ENCODE results near the gene RAB3A. TPM values are rescaled to one million over a fixed set of nuclear protein-coding genes. Genes with fewer than 3 reads are reported as not detected.
A peak's percentile ranks its signal among the peaks of the same experiment; 100 is the strongest.

Gene RAB3A
- total RNA-seq, 6 donors from 2014 or later, result 0.46 to 5.0 (median 3.4) TPM

DNA sequence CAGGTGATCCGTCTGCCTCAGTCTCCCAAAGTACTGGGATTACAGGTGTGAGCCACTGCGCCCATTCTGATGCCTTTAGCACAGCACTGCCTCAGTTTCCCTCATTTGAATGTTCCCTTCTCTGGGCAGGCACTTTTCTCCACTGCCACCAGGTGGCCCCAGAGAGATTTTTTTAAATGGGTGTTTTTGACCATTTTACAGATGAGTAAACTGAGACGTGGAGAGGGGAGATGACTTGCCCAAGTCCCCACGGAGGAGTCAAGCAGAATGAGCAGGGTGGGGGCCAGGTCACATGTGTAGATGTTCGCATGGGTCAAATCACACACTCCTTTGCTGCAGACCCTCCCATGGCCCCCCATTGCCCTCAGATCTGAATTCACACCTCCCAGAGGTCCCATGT is 25.6 kb upstream of the RAB3A start:
- TF ChIP-seq POLR2AphosphoS5 (IDR thresholded peaks at IDR 0.05), result no peak
- TF ChIP-seq, protein P1, sequence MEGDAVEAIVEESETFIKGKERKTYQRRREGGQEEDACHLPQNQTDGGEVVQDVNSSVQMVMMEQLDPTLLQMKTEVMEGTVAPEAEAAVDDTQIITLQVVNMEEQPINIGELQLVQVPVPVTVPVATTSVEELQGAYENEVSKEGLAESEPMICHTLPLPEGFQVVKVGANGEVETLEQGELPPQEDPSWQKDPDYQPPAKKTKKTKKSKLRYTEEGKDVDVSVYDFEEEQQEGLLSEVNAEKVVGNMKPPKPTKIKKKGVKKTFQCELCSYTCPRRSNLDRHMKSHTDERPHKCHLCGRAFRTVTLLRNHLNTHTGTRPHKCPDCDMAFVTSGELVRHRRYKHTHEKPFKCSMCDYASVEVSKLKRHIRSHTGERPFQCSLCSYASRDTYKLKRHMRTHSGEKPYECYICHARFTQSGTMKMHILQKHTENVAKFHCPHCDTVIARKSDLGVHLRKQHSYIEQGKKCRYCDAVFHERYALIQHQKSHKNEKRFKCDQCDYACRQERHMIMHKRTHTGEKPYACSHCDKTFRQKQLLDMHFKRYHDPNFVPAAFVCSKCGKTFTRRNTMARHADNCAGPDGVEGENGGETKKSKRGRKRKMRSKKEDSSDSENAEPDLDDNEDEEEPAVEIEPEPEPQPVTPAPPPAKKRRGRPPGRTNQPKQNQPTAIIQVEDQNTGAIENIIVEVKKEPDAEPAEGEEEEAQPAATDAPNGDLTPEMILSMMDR (IDR thresholded peaks at IDR 0.05), result peak in 4 of 6 experiments; percentile 23 to 40 (median 31)
- no peak for ATAC-seq (ENCODE audit: low FRiP score in 2 of 2)
- DNase-seq, result no peak
- Histone ChIP-seq H3K9me3 (peaks cover 0 to 8% (median 5%) of the 10 kb centered on the region in 4 donors), H3K27ac (no peak overlapping the region), H3K4me3 (no peak overlapping the region), H3K4me1 (peaks cover 17 to 38% (median 26%) of the 10 kb centered on the region in 4 donors), H3K36me3 (no peaks in the 10 kb centered on the region), H3K27me3 (peaks cover 3 to 26% (median 10%) of the 10 kb centered on the region in 4 donors)
- WGBS, 2 donors, result 70 to 79% methylated on average over 5 of the region's 5 CpGs

DNA sequence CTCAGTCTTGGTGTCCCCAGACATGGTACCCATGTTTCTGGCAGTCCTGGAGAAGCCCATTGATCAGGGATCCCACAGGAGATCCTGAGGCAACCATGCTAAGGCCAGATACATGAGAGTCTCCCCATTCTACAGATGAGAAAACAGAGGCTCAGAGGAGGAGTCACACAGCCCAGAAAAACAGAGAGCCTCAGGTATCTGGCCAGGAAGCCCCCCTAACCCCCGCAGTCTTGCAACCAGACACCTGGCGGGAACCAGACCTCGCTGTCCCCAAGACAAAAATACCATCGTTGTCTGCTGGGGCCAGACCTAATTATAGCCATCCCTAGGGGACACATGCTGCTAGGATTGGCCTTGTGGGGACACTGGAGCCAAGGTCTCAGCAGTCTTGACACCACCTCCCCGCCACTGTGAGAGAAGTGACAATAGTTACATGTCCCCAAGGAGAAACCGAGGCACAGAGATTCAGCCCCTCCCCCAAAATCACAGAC is 24.0 kb upstream of the RAB3A start:
- no peak for DNase-seq
- Histone ChIP-seq H3K27ac (no peak overlapping the region), H3K9me3 (peaks cover 0 to 4% (median 0%) of the 10 kb centered on the region in 4 donors), H3K4me3 (no peak overlapping the region), H3K36me3 (no peaks in the 10 kb centered on the region), H3K4me1 (peaks cover 17 to 38% (median 32%) of the 10 kb centered on the region in 4 donors), H3K27me3 (peaks cover under 1 to 24% (median 9%) of the 10 kb centered on the region in 4 donors)
- no peak for ATAC-seq (ENCODE audit: low FRiP score in 2 of 2)
- WGBS, 2 donors, result 78 to 86% methylated on average over 6 of the region's 6 CpGs
- TF ChIP-seq, protein P1 (IDR thresholded peaks at IDR 0.05), result no peak

DNA sequence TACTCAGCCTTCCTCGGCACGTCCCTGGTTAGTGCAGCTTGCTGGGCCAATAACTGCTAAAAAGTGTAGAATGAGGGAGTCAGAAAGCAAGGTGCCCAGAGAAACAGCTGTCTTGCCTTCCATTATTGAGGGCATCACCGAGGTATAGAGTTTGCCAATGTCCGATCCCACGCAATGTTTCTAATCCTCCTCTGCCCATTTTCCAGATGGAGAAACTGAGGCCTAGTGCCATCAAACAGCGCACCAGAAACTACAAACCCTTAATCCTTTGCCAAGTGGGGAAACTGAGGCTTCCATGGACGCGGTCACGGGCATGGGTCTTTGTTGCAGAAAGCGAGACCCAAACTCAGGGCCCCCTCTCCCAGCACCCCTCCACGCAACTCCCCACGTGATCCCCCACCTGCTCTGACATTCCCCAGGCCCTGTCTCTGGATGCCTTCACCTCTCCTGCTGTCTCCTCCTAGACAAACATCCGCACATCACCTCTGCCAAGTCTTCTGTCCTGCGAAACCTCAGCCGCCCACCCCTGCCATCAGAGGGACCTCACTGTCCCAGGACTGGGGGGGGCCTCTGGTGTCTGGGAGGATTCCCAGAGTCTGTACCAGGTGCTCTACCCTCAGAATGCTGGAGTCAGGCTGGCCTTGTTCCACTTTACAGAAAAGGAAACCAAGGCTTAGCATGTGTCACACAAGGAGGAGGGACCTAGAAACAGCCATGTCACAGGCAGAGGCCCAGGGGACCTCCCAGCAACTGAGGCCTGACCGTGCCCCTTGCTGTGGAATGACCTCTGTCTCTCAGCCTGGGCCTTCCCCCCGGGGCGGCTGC is 23.3 kb upstream of the RAB3A start:
- Histone ChIP-seq H3K27ac (no peak overlapping the region), H3K9me3 (no peaks in the 10 kb centered on the region), H3K4me3 (no peak overlapping the region), H3K27me3 (peaks cover 0 to 19% (median 7%) of the 10 kb centered on the region in 4 donors), H3K36me3 (no peaks in the 10 kb centered on the region), H3K4me1 (peaks cover 17 to 32% (median 31%) of the 10 kb centered on the region in 4 donors)
- DNase-seq (no peak), ATAC-seq (ENCODE audit: low FRiP score in 2 of 2) (no peak)
- WGBS, 2 donors, result 84 to 90% methylated on average over 15 to 18 of the region's 18 CpGs
- TF ChIP-seq, protein P1 (IDR thresholded peaks at IDR 0.05), result no peak
- TF ChIP-seq POLR2AphosphoS5 (IDR thresholded peaks at IDR 0.05) (no peak), POLR2A (IDR thresholded peaks at IDR 0.05) (no peak)

DNA sequence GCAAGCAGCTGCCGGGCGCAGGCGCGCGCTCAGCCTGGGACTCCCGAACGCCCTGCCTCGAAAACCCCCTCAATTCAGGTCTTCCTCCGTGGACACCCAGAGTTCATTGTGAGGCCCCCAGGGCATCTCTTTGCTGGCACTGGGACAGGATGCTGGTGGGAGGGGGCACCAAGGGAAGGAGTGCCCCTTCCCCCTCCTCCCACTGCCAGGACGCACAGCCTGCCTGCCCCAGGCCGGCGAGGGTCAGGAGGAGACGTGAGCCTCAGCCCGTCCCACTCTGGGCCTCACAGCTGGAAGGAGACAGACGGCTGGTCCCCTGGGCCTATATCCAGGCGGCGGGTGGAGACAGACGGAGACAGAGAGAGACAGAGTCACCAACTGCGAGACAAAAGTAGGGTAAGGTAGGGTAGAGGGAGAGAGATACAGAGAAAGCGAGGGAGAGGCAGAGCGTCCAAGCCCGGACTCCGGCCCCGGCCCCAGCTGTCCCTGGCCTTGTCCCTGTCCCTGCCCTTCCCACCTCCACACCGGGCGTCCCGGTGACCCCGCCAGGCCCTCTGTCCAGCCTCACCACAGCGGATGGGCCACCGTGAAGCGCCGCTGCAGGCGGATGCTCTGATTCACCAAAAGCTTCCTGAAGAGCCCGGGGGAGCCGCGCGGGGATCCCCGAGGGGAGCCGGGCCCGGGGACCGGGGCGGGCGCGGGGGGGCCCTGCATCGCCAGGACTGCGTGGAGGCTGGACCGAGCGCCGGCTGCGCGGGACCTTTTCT is 22.0 kb upstream of the RAB3A start, which contains the start of gene PDE4C:
TSS of gene PDE4C (minus strand) at position 737 of the 767 bp plus-strand sequence. CDS start at position 714, 23 bp downstream.
- TF ChIP-seq POLR2AphosphoS5 (IDR thresholded peaks at IDR 0.05), result no peak
- TF ChIP-seq, protein P1 (IDR thresholded peaks at IDR 0.05), result no peak
- no peak for TF ChIP-seq EP300 (IDR thresholded peaks at IDR 0.05)
- TF ChIP-seq POLR2A (IDR thresholded peaks at IDR 0.05), result no peak
- peak in 1 of 2 donors; percentile 83 for DNase-seq
- peak within 1 kb of the TSS in 2 of 4 donors; percentile 17 to 77 for H3K27ac ChIP-seq
- H3K9me3 ChIP-seq, result no peaks in the 10 kb centered on the region
- H3K27me3 ChIP-seq, result peaks cover 0 to 19% (median 8%) of the 10 kb centered on the region in 4 donors
- no peak within 1 kb of the TSS for H3K4me3 ChIP-seq
- 12 to 21% methylated on average over 36 to 43 of the region's 51 CpGs for WGBS, 2 donors
- H3K4me1 ChIP-seq, result peaks cover 17 to 29% (median 26%) of the 10 kb centered on the region in 4 donors
- no peak for ATAC-seq (ENCODE audit: low FRiP score in 2 of 2)
- no peaks in the 10 kb centered on the region for H3K36me3 ChIP-seq

Measured in upper lobe of left lung (tissue), 6 donors.